H1 (cell line): ENCODE results near the gene SORL1-AS1.

Experiments used
- CTCF ChIA-PET: fragments of 300-600 bp; sonication (Branson Sonifier 250); formaldehyde crosslinking; loops from one replicate; lab custom pipeline; 2021; ENCODE audit not compliant: partially characterized antibody; lab: Charles Lee
- POLR2A ChIA-PET: fragments of 300-600 bp; sonication (Branson Sonifier 250); formaldehyde crosslinking; loops from one replicate; lab custom pipeline; 2021; ENCODE audit warnings: inconsistent platforms; ENCODE audit not compliant: partially characterized antibody; lab: Charles Lee
- DNase-seq, 2 experiments: peaks; one replicate each; pipeline versions ENCODE4 v3.0.0 to v3.0.0-alpha.2; 2010 to 2022; ENCODE audit warnings: low spot score in 2 of 2, low read depth in 1 of 2, mixed read lengths in 1 of 2
- FAIRE-seq: peaks from 2 replicates; lab custom pipeline; 2011; peaks lifted over from hg19 to GRCh38; lab: Jason Lieb, UNC
- H2AFZ ChIP-seq: 2 replicates; pipeline ENCODE4 v1.8.1; 2012; ENCODE audit warnings: low read length, inconsistent platforms
- H2AK5ac ChIP-seq: 2 replicates; pipeline ENCODE4 v1.6.1; 2013; ENCODE audit warnings: low read depth, low read length
- H2BK120ac ChIP-seq: replicated peaks from 2 replicates; pipeline ENCODE3; 2013; ENCODE audit warnings: low read depth, low read length, inconsistent platforms
- H2BK12ac ChIP-seq: 2 replicates; pipeline ENCODE4 v1.6.1; 2013; ENCODE audit warnings: low read depth, low read length
- H2BK15ac ChIP-seq: 2 replicates; pipeline ENCODE4 v1.6.1; 2013; ENCODE audit warnings: low read length
- H2BK20ac ChIP-seq: 2 replicates; pipeline ENCODE4 v1.6.1; 2013; ENCODE audit warnings: low read length
- H2BK5ac ChIP-seq: 2 replicates; pipeline ENCODE4 v1.6.1; 2013; ENCODE audit warnings: low read depth, low read length
- H3K14ac ChIP-seq: 2 replicates; pipeline ENCODE4 v1.6.1; 2013; ENCODE audit warnings: inconsistent platforms; ENCODE audit not compliant: insufficient read length
- H3K18ac ChIP-seq: 2 replicates; pipeline ENCODE4 v1.6.1; 2013; ENCODE audit warnings: low read length; ENCODE audit errors: extremely low read depth
- H3K23ac ChIP-seq: 2 replicates; pipeline ENCODE4 v1.6.1; 2013; ENCODE audit warnings: inconsistent platforms; ENCODE audit not compliant: insufficient read length
- H3K23me2 ChIP-seq: 2 replicates; pipeline ENCODE4 v1.6.1; 2013; ENCODE audit warnings: low read depth, low read length
- H3K27ac ChIP-seq: 2 replicates; pipeline ENCODE4 v1.6.1; 2011; ENCODE audit warnings: low read depth, low read length, inconsistent platforms
- H3K27me3 ChIP-seq, 4 experiments: replicated peaks in 1 of 4; 1 replicate in 1 of 4; 2 replicates in 3 of 4; pipeline versions ENCODE4 v1.6.1 to v1.8.1; 2011 to 2013; ENCODE audit warnings: low read length in 3 of 4, mild to moderate bottlenecking in 3 of 4, inconsistent platforms in 2 of 4, mixed read lengths in 2 of 4, moderate library complexity in 1 of 4; ENCODE audit not compliant: control insufficient read depth in 3 of 4, insufficient read depth in 3 of 4; ENCODE audit errors: extremely low read depth in 1 of 4
- H3K36me3 ChIP-seq, 4 experiments: 2 replicates each; pipeline versions ENCODE4 v1.6.1 to v1.8.1; 2011 to 2013; ENCODE audit warnings: mild to moderate bottlenecking in 4 of 4, low read length in 3 of 4, moderate library complexity in 2 of 4, control low read depth in 1 of 4, inconsistent platforms in 1 of 4; ENCODE audit not compliant: insufficient read depth in 4 of 4, control insufficient read depth in 2 of 4
- H3K4ac ChIP-seq: replicated peaks from 2 replicates; pipeline ENCODE3; 2013; ENCODE audit warnings: low read length, low read depth, mixed read lengths, inconsistent platforms; ENCODE audit not compliant: insufficient read length
- H3K4me1 ChIP-seq, 4 experiments: replicated peaks in 1 of 4; 1 replicate in 1 of 4; 2 replicates in 3 of 4; pipeline versions ENCODE4 v1.6.1 to v1.8.1; 2011 to 2013; ENCODE audit warnings: low read length in 3 of 4, inconsistent platforms in 2 of 4, mixed read lengths in 1 of 4; ENCODE audit not compliant: insufficient read depth in 4 of 4, control insufficient read depth in 3 of 4
- H3K4me2 ChIP-seq, 2 experiments: 2 replicates each; pipeline versions ENCODE4 v1.6.1 to v1.8.1; 2011 to 2013; ENCODE audit warnings: low read depth in 2 of 2, low read length in 2 of 2, control low read depth in 1 of 2, inconsistent platforms in 1 of 2, mild to moderate bottlenecking in 1 of 2; ENCODE audit not compliant: insufficient read depth in 1 of 2
- H3K4me3 ChIP-seq, 4 experiments: fragments of 200-600, 300-600 bp in 1 of 4; sonication (generic), shearing (Covaris generic), sonication (Bioruptor Twin) in 1 of 4; 2 replicates each; pipeline versions ENCODE4 v1.5.1 to v1.8.1; 2011 to 2016; ENCODE audit warnings: low read length in 4 of 4, low read depth in 3 of 4, control low read depth in 2 of 4, inconsistent platforms in 2 of 4, mild to moderate bottlenecking in 2 of 4, mixed read lengths in 1 of 4, moderate library complexity in 1 of 4; ENCODE audit not compliant: insufficient read depth in 2 of 4; ENCODE audit errors: extremely low read depth in 1 of 4
- H3K56ac ChIP-seq: replicated peaks from 2 replicates; pipeline ENCODE3; 2013; ENCODE audit warnings: low read depth, mild to moderate bottlenecking, mixed read lengths, low read length, inconsistent platforms; ENCODE audit not compliant: insufficient read length
- H3K79me1 ChIP-seq: 2 replicates; pipeline ENCODE4 v1.6.1; 2013; ENCODE audit warnings: low read depth, low read length, control low read depth
- H3K79me2 ChIP-seq, 2 experiments: 2 replicates each; pipeline versions ENCODE4 v1.6.1 to v1.8.1; 2012 to 2013; ENCODE audit warnings: low read length in 2 of 2, mild to moderate bottlenecking in 2 of 2, inconsistent platforms in 1 of 2; ENCODE audit not compliant: insufficient read depth in 2 of 2, control insufficient read depth in 1 of 2
- H3K9ac ChIP-seq, 4 experiments: replicated peaks in 1 of 4; 1 replicate in 1 of 4; 2 replicates in 3 of 4; pipeline versions ENCODE4 v1.6.1 to v1.8.1; 2011 to 2013; ENCODE audit warnings: low read depth in 3 of 4, low read length in 3 of 4, control low read depth in 2 of 4, mild to moderate bottlenecking in 2 of 4, moderate library complexity in 2 of 4, inconsistent platforms in 1 of 4; ENCODE audit errors: extremely low read depth in 1 of 4
- H3K9me3 ChIP-seq, 2 experiments: 2 replicates each; pipeline versions ENCODE4 v1.6.1 to v1.8.1; 2012 to 2013; ENCODE audit warnings: mild to moderate bottlenecking in 2 of 2, moderate library complexity in 2 of 2, control low read depth in 1 of 2, inconsistent platforms in 1 of 2, low read depth in 1 of 2, low read length in 1 of 2, mixed read lengths in 1 of 2; ENCODE audit not compliant: insufficient read depth in 2 of 2
- H4K20me1 ChIP-seq, 2 experiments: replicated peaks in 1 of 2; 2 replicates each; pipeline versions ENCODE3 to v1.8.1; 2011 to 2013; ENCODE audit warnings: inconsistent platforms in 2 of 2, low read length in 2 of 2, mild to moderate bottlenecking in 1 of 2; ENCODE audit not compliant: insufficient read depth in 2 of 2, control insufficient read depth in 1 of 2
- H4K5ac ChIP-seq: 2 replicates; pipeline ENCODE4 v1.6.1; 2013; ENCODE audit warnings: low read length, low read depth, mixed read lengths, inconsistent platforms; ENCODE audit not compliant: insufficient read length
- H4K8ac ChIP-seq: 2 replicates; pipeline ENCODE4 v1.8.0; 2013; ENCODE audit warnings: mild to moderate bottlenecking, moderate library complexity, low read length, inconsistent platforms; ENCODE audit not compliant: insufficient read depth; ENCODE audit errors: extremely low read depth
- H4K91ac ChIP-seq: replicated peaks from 2 replicates; pipeline ENCODE3; 2013; ENCODE audit warnings: low read length, mixed read lengths, inconsistent platforms; ENCODE audit not compliant: insufficient read length
- ASH2L ChIP-seq: fragments of 200-600, 300-600 bp; sonication (generic); IDR thresholded peaks from one replicate; pipeline ENCODE4 v1.7.1; 2017; ENCODE audit warnings: low read length
- KDM4A ChIP-seq: IDR thresholded peaks from one replicate; pipeline ENCODE4 v1.7.1; 2012; ENCODE audit warnings: low read depth, mild to moderate bottlenecking, moderate library complexity, low read length, inconsistent platforms; ENCODE audit not compliant: severe bottlenecking
- MAFK ChIP-seq: IDR thresholded peaks from 2 replicates; pipeline ENCODE4 v1.6.1; 2012; ENCODE audit warnings: low read depth, mild to moderate bottlenecking, improper control_type of control experiment, low read length
- PHF8 ChIP-seq: fragments of 200-600 bp; sonication (generic); conservative IDR thresholded peaks from 2 replicates; pipeline ENCODE4 v1.7.1; 2012; ENCODE audit warnings: low read depth, mild to moderate bottlenecking, inconsistent platforms, low read length, moderate library complexity
- SIN3A ChIP-seq, 2 experiments: IDR thresholded peaks in 1 of 2; conservative IDR thresholded peaks in 1 of 2; 2 replicates each; pipeline ENCODE4 v1.6.1; 2011 to 2012; ENCODE audit warnings: low read length in 2 of 2, improper control_type of control experiment in 1 of 2, low read depth in 1 of 2, mild to moderate bottlenecking in 1 of 2
- SUZ12 ChIP-seq: fragments of 200-600 bp; sonication (generic); IDR thresholded peaks from 2 replicates; pipeline ENCODE4 v1.6.1; 2012; ENCODE audit warnings: mild to moderate bottlenecking, inconsistent platforms, low read length, moderate library complexity, mixed read lengths
- WGBS, 2 experiments: shearing (Covaris generic) in 1 of 2; methylation state at CpG; one replicate each; pipeline versions ENCODE4 v1.1.6 to v1.1.7; 2013 to 2015; ENCODE audit warnings: low lambda C conversion rate in 2 of 2, mixed read lengths in 2 of 2, inconsistent platforms in 1 of 2, low coverage in 1 of 2, missing lambda C conversion rate in 1 of 2; ENCODE audit not compliant: insufficient replicate concordance in 2 of 2, insufficient coverage in 1 of 2, insufficient read length in 1 of 2; ENCODE audit errors: extremely low coverage in 1 of 2, missing lambda C conversion rate in 1 of 2; 5-methylcytosine and 5-hydroxymethylcytosine counted together

The SORL1-AS1 gene

DNA sequence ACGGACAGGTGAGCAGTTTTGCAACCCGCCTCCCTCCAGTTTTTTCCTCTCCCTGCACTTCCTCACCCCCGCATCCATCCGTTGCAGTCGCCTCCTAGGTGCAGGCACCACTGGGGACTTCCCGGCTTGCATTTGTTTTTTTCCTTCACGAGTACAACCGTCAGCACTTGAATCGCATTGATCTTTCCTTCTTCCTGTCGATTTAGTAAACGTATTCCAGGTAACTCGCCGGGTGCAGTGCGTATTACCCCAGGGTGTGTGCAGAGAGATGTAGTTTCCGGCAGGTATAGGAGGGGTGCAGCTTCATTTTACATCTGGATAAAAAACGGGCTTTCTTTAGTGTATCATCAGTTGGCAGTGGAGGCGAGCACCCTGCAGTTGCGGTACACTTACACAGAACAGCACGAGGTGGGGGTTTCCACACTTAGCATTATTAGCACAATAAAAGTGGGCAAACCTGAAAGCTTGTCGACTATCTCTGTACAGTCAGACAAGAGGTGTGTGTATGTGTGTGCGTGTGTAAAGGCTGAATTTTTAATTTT, at the start of gene SORL1-AS1:
SORL1-AS1 (minus strand) TSS at position 359 of the 542 bp plus-strand sequence.
- no peak for DNase-seq
- Histone ChIP-seq H4K91ac (peak within 1 kb of the TSS; percentile 56), H3K27me3 (peaks cover 0 to 3% (median 1%) of the 10 kb centered on the region in 4 experiments; a peak in 4 of 7 replicates), H3K18ac (peak within 1 kb of the TSS; percentile 96), H4K8ac (peak within 1 kb of the TSS; percentile 95), H3K4ac (no peak within 1 kb of the TSS), H2BK20ac (no peak within 1 kb of the TSS; the same call in 1 of the 2 replicates), H3K4me3 (peak within 1 kb of the TSS; percentile 78 to 97 (median 90)), H3K56ac (peak within 1 kb of the TSS; percentile 42), H3K23me2 (peaks cover 10% of the 10 kb centered on the region), H4K5ac (peak within 1 kb of the TSS; percentile 61), H2BK12ac (peak within 1 kb of the TSS; percentile 41; the same call in 1 of the 2 replicates), H2AFZ (peak within 1 kb of the TSS; percentile 47; the same call in 1 of the 2 replicates), H3K79me1 (peaks cover 4% of the 10 kb centered on the region), H3K27ac (peak within 1 kb of the TSS; percentile 81), H2AK5ac (no peak within 1 kb of the TSS), H4K20me1 (peaks cover 0 to 2% of the 10 kb centered on the region in 2 experiments), H3K9ac (peak within 1 kb of the TSS; percentile 41 to 79 (median 76)), H3K79me2 (peaks cover 14 to 52% of the 10 kb centered on the region in 2 experiments), H3K36me3 (no peaks in the 10 kb centered on the region; a peak in 1 of 8 replicates), H3K23ac (no peak within 1 kb of the TSS), H2BK5ac (peak within 1 kb of the TSS; percentile 55; the same call in 1 of the 2 replicates), H3K4me1 (peaks cover 11 to 26% (median 12%) of the 10 kb centered on the region in 4 experiments), H2BK15ac (0 out of 2 replicates have a peak within 1 kb of the TSS, but pooled peaks have one; percentile 32), H3K9me3 (no peaks in the 10 kb centered on the region), H2BK120ac (peak within 1 kb of the TSS; percentile 5), H3K14ac (no peak within 1 kb of the TSS), H3K4me2 (peak within 1 kb of the TSS; percentile 86)
- POLR2A ChIA-PET, result interaction anchor here (0.7 to 2.8 kb wide), 7 partner anchors 7 to 28 kb away, joined by 3 to 11 read pairs (median 4); no protein-coding TSS in a partner anchor
- FAIRE-seq, result no peak
- no peak for TF ChIP-seq KDM4A
- TF ChIP-seq PHF8, result 0 out of 2 replicates have a peak, but pooled peaks have one; percentile 4
- TF ChIP-seq SUZ12, result 0 out of 2 replicates have a peak, but pooled peaks have one; percentile 12
- TF ChIP-seq ASH2L, result peak; percentile 72
- TF ChIP-seq MAFK, result no peak
- TF ChIP-seq SIN3A (conservative IDR thresholded peaks at IDR 0.05 in 1 of 2, IDR thresholded peaks at IDR 0.05 in 1 of 2; ENCODE audit: low read depth in 1 of 2, low read length in 2 of 2), result peak in 1 of 2 experiments; percentile 35; a peak in 1 of 4 replicates
- 3% methylated on average over 19 of the region's 21 CpGs; no CpG with 5 or more reads in 1 of the 2 experiments for WGBS, 2 experiments
- CTCF ChIA-PET, result interaction anchor here (0.7 to 2.8 kb wide), 10 partner anchors 10 to 107 kb away, joined by 3 to 18 read pairs (median 4); no protein-coding TSS in a partner anchor
